ENCODE results near the gene FBXO10. TPM values are rescaled to one million over a fixed set of nuclear protein-coding genes. Genes with fewer than 3 reads are reported as not detected.

Gene FBXO10
- total RNA-seq, 1 donor = 28.6 TPM

GRCh38 chr9:37501957-37502596, 74.1 kb downstream of the FBXO10 start:
- H2AFZ ChIP-seq (ENCODE audit: low read length) = no peak overlapping the region
- H3K4me3 ChIP-seq (ENCODE audit: insufficient read depth, low read length) = no peak overlapping the region
- H3K4me1 ChIP-seq (ENCODE audit: insufficient read depth, low read length) = no peaks in the 10 kb centered on the region
- TF ChIP-seq CTCF (IDR thresholded peaks at IDR 0.05; ENCODE audit: extremely low read depth, low read depth, low read length) = no peak
- DNase-seq (ENCODE audit: insufficient read length, low spot score, missing footprints) = no peak
- no peaks in the 10 kb centered on the region for H3K9me3 ChIP-seq (ENCODE audit: low read depth, low read length)
- peaks cover 79% of the 10 kb centered on the region for H3K36me3 ChIP-seq (ENCODE audit: insufficient read depth, low read length)
- no peaks in the 10 kb centered on the region for H3K27me3 ChIP-seq (ENCODE audit: insufficient read depth, low read length)
- no peak overlapping the region for H3K27ac ChIP-seq (ENCODE audit: low read depth, low read length)
- H4K20me1 ChIP-seq (ENCODE audit: insufficient read depth, low read length) = no peaks in the 10 kb centered on the region
- H3K79me2 ChIP-seq (ENCODE audit: insufficient read depth, low read length) = no peaks in the 10 kb centered on the region
- H3K4me2 ChIP-seq (ENCODE audit: insufficient read depth, low read length) = no peak overlapping the region

GRCh38 chr9:37499297-37499696, 76.9 kb downstream of the FBXO10 start:
- no peak overlapping the region for H2AFZ ChIP-seq (ENCODE audit: low read length)
- H3K4me1 ChIP-seq (ENCODE audit: insufficient read depth, low read length) = peaks cover 3% of the 10 kb centered on the region
- no peak for DNase-seq (ENCODE audit: insufficient read length, low spot score, missing footprints)
- H3K9me3 ChIP-seq (ENCODE audit: low read depth, low read length) = no peaks in the 10 kb centered on the region
- H3K27ac ChIP-seq (ENCODE audit: low read depth, low read length) = no peak overlapping the region
- H3K79me2 ChIP-seq (ENCODE audit: insufficient read depth, low read length) = no peaks in the 10 kb centered on the region
- no peak overlapping the region for H3K4me2 ChIP-seq (ENCODE audit: insufficient read depth, low read length)
- no peak overlapping the region for H3K4me3 ChIP-seq (ENCODE audit: insufficient read depth, low read length)
- H3K27me3 ChIP-seq (ENCODE audit: insufficient read depth, low read length) = no peaks in the 10 kb centered on the region
- peaks cover 85% of the 10 kb centered on the region for H3K36me3 ChIP-seq (ENCODE audit: insufficient read depth, low read length)
- H4K20me1 ChIP-seq (ENCODE audit: insufficient read depth, low read length) = no peaks in the 10 kb centered on the region
- TF ChIP-seq CTCF (IDR thresholded peaks at IDR 0.05; ENCODE audit: extremely low read depth, low read depth, low read length) = no peak

GRCh38 chr9:37498457-37498856, 77.7 kb downstream of the FBXO10 start:
- Histone ChIP-seq H3K79me2 (ENCODE audit: insufficient read depth, low read length) (no peaks in the 10 kb centered on the region), H3K4me3 (ENCODE audit: insufficient read depth, low read length) (no peak overlapping the region), H3K4me1 (ENCODE audit: insufficient read depth, low read length) (peaks cover 3% of the 10 kb centered on the region), H3K9me3 (ENCODE audit: low read depth, low read length) (no peaks in the 10 kb centered on the region), H2AFZ (ENCODE audit: low read length) (no peak overlapping the region), H3K27ac (ENCODE audit: low read depth, low read length) (no peak overlapping the region), H3K36me3 (ENCODE audit: insufficient read depth, low read length) (peaks cover 86% of the 10 kb centered on the region), H4K20me1 (ENCODE audit: insufficient read depth, low read length) (no peaks in the 10 kb centered on the region), H3K27me3 (ENCODE audit: insufficient read depth, low read length) (no peaks in the 10 kb centered on the region), H3K4me2 (ENCODE audit: insufficient read depth, low read length) (no peak overlapping the region)
- no peak for TF ChIP-seq CTCF (IDR thresholded peaks at IDR 0.05; ENCODE audit: extremely low read depth, low read depth, low read length)
- DNase-seq (ENCODE audit: insufficient read length, low spot score, missing footprints) = no peak

GRCh38 chr9:37497320-37497719, 78.9 kb downstream of the FBXO10 start:
- Histone ChIP-seq H3K79me2 (ENCODE audit: insufficient read depth, low read length) (no peaks in the 10 kb centered on the region), H3K9me3 (ENCODE audit: low read depth, low read length) (no peaks in the 10 kb centered on the region), H2AFZ (ENCODE audit: low read length) (no peak overlapping the region), H3K27ac (ENCODE audit: low read depth, low read length) (no peak overlapping the region), H4K20me1 (ENCODE audit: insufficient read depth, low read length) (no peaks in the 10 kb centered on the region), H3K4me3 (ENCODE audit: insufficient read depth, low read length) (no peak overlapping the region), H3K27me3 (ENCODE audit: insufficient read depth, low read length) (no peaks in the 10 kb centered on the region), H3K4me1 (ENCODE audit: insufficient read depth, low read length) (peaks cover 3% of the 10 kb centered on the region), H3K4me2 (ENCODE audit: insufficient read depth, low read length) (no peak overlapping the region), H3K36me3 (ENCODE audit: insufficient read depth, low read length) (peaks cover 88% of the 10 kb centered on the region)
- no peak for DNase-seq (ENCODE audit: insufficient read length, low spot score, missing footprints)
- TF ChIP-seq CTCF (IDR thresholded peaks at IDR 0.05; ENCODE audit: extremely low read depth, low read depth, low read length) = no peak
